IMR-90 (cell line): ENCODE results near the gene TEX101. TPM values are rescaled to one million over a fixed set of nuclear protein-coding genes. Genes with fewer than 3 reads are reported as not detected.

Experiments
- ATAC-seq: fragments of 200-7000 bp; cut with Tn5 transposase; 2 replicates; pipeline ENCODE4 v1.9.1; 2020; ENCODE audit warnings: low read depth, mild to moderate bottlenecking, moderate library complexity
- BruUV-seq: library from RNA; stranded (reverse); fragments of 400-500 nt; replicated peaks from 2 replicates; lab custom pipeline; 2021; lab: Mats Ljungman, UMichigan
- CTCF ChIA-PET: fragments of 300-600 bp; formaldehyde crosslinking; extraction: SDS; loops from one replicate; lab custom pipeline; 2021; ENCODE audit warnings: antibody characterized with exemption; lab: Yijun Ruan, JAX
- POLR2A ChIA-PET: fragments of 300-600 bp; sonication (Branson Sonifier 250); formaldehyde crosslinking; loops from one replicate; lab custom pipeline; 2022; ENCODE audit warnings: antibody characterized with exemption; ENCODE audit not compliant: unreplicated experiment; lab: Charles Lee
- DNase-seq: peaks from one replicate; pipeline ENCODE4 v3.0.0; 2013
- H2AFZ ChIP-seq: replicated peaks from 2 replicates; pipeline ENCODE3; 2013; ENCODE audit warnings: low read length, mild to moderate bottlenecking; ENCODE audit not compliant: poor library complexity
- H2AK5ac ChIP-seq: 2 replicates; pipeline ENCODE4 v1.6.1; 2013; ENCODE audit warnings: low read depth, low read length, inconsistent platforms
- H2AK9ac ChIP-seq: replicated peaks from 2 replicates; pipeline ENCODE3; 2013; ENCODE audit warnings: mild to moderate bottlenecking, low read depth, low read length, moderate library complexity; ENCODE audit not compliant: poor library complexity
- H2BK120ac ChIP-seq: 2 replicates; pipeline ENCODE4 v1.6.1; 2013; ENCODE audit warnings: low read depth, low read length, inconsistent platforms
- H2BK15ac ChIP-seq: 3 replicates; pipeline ENCODE4 v1.6.1; 2013; ENCODE audit warnings: low read depth, low read length, inconsistent platforms
- H2BK20ac ChIP-seq: 2 replicates; pipeline ENCODE4 v1.6.1; 2013; ENCODE audit warnings: low read depth, mild to moderate bottlenecking, inconsistent platforms, low read length, moderate library complexity
- H2BK5ac ChIP-seq: 2 replicates; pipeline ENCODE4 v1.6.1; 2013; ENCODE audit warnings: mild to moderate bottlenecking, low read depth, low read length, inconsistent platforms; ENCODE audit not compliant: poor library complexity, severe bottlenecking
- H3K14ac ChIP-seq: replicated peaks from 2 replicates; pipeline ENCODE4 v1.6.1; 2013; ENCODE audit warnings: low read depth, low read length, inconsistent platforms
- H3K18ac ChIP-seq: 2 replicates; pipeline ENCODE4 v1.6.1; 2013; ENCODE audit warnings: low read depth, low read length, control low read depth
- H3K23ac ChIP-seq: 2 replicates; pipeline ENCODE4 v1.6.1; 2013; ENCODE audit warnings: low read depth, low read length, inconsistent platforms
- H3K27ac ChIP-seq: 2 replicates; pipeline ENCODE4 v1.5.1; 2013; ENCODE audit warnings: mild to moderate bottlenecking, control low read depth, low read length; ENCODE audit not compliant: insufficient read depth
- H3K27me3 ChIP-seq: 2 replicates; pipeline ENCODE4 v1.6.1; 2013; ENCODE audit warnings: low read length; ENCODE audit not compliant: control insufficient read depth, insufficient read depth
- H3K36me3 ChIP-seq: 2 replicates; pipeline ENCODE4 v1.6.1; 2013; ENCODE audit warnings: low read length, mixed read lengths; ENCODE audit not compliant: control insufficient read depth, insufficient read depth
- H3K4ac ChIP-seq: 2 replicates; pipeline ENCODE4 v1.6.1; 2013; ENCODE audit warnings: low read depth, low read length, inconsistent platforms
- H3K4me1 ChIP-seq: 2 replicates; pipeline ENCODE4 v1.6.1; 2013; ENCODE audit warnings: low read length, mixed read lengths; ENCODE audit not compliant: control insufficient read depth, insufficient read depth
- H3K4me2 ChIP-seq: 2 replicates; pipeline ENCODE4 v1.6.1; 2013; ENCODE audit warnings: low read depth, mild to moderate bottlenecking, control low read depth, low read length, moderate library complexity
- H3K4me3 ChIP-seq: 2 replicates; pipeline ENCODE4 v1.5.1; 2013; ENCODE audit warnings: low read depth, mild to moderate bottlenecking, control low read depth, low read length, moderate library complexity; ENCODE audit not compliant: insufficient read depth
- H3K56ac ChIP-seq: 2 replicates; pipeline ENCODE4 v1.6.1; 2013; ENCODE audit warnings: low read length, inconsistent platforms; ENCODE audit not compliant: insufficient read depth; ENCODE audit errors: extremely low read depth
- H3K79me1 ChIP-seq, 2 experiments: 2 replicates each; pipeline ENCODE4 v1.6.1; 2013; ENCODE audit warnings: low read length in 2 of 2, inconsistent platforms in 1 of 2, low read depth in 1 of 2
- H3K9ac ChIP-seq: 2 replicates; pipeline ENCODE4 v1.6.1; 2013; ENCODE audit warnings: low read depth, low read length, control low read depth
- H3K9me1 ChIP-seq: 2 replicates; pipeline ENCODE4 v1.6.1; 2013; ENCODE audit warnings: low read length, inconsistent platforms; ENCODE audit not compliant: insufficient read depth
- H3K9me3 ChIP-seq: 2 replicates; pipeline ENCODE4 v1.6.1; 2013; ENCODE audit warnings: low read length; ENCODE audit not compliant: control insufficient read depth, insufficient read depth
- H4K20me1 ChIP-seq: 2 replicates; pipeline ENCODE4 v1.6.1; 2013; ENCODE audit warnings: low read length, inconsistent platforms; ENCODE audit not compliant: insufficient read depth
- H4K5ac ChIP-seq: 2 replicates; pipeline ENCODE4 v1.6.1; 2013; ENCODE audit warnings: mild to moderate bottlenecking, low read depth, low read length, control low read depth
- H4K8ac ChIP-seq, 2 experiments: 2 replicates each; pipeline ENCODE4 v1.6.1; 2013; ENCODE audit warnings: low read depth in 2 of 2, low read length in 2 of 2, control low read depth in 1 of 2, inconsistent platforms in 1 of 2
- H4K91ac ChIP-seq: 2 replicates; pipeline ENCODE4 v1.6.1; 2013; ENCODE audit warnings: low read depth, low read length, inconsistent platforms; ENCODE audit not compliant: insufficient read depth
- ELK1 ChIP-seq: fragments of 150-350 bp; IDR thresholded peaks from 2 replicates; pipeline ENCODE4 v1.6.1; 2016; ENCODE audit warnings: low read depth, mild to moderate bottlenecking, low read length, moderate library complexity, borderline replicate concordance
- RAD21 ChIP-seq: IDR thresholded peaks from 2 replicates; pipeline ENCODE4 v1.6.1; 2012; ENCODE audit warnings: low read length, improper control_type of control experiment
- SMC3 ChIP-seq: fragments of 150-350 bp; IDR thresholded peaks from 2 replicates; pipeline ENCODE4 v1.6.1; 2016; ENCODE audit warnings: low read depth, mild to moderate bottlenecking, antibody characterized with exemption, low read length, moderate library complexity
- WGBS, 2 experiments: methylation state at CpG; one replicate each; pipeline versions ENCODE4 v1.1.5 to v1.1.7; 2013; ENCODE audit warnings: missing lambda C conversion rate in 2 of 2; ENCODE audit not compliant: insufficient read length in 1 of 2; ENCODE audit errors: extremely low coverage in 2 of 2; 5-methylcytosine and 5-hydroxymethylcytosine counted together
- dilution Hi-C: fragments of 300-500 bp; cut with HindIII; formaldehyde crosslinking; loops from one replicate; pipeline ENCODE4 v1.14.3; 2018; ENCODE audit warnings: low sequenced_read_pairs; ENCODE audit not compliant: unreplicated experiment
- in situ Hi-C: fragments of 300-500 bp; cut with MboI; formaldehyde crosslinking; loops from 3 replicates; pipeline ENCODE4 v1.14.3; 2019; ENCODE audit warnings: low sequenced_read_pairs, inconsistent platforms, mixed read lengths
- intact Hi-C: fragments of 100-400 bp; cut with micrococcal nuclease; formaldehyde crosslinking; loops from 2 replicates; pipeline ENCODE4 v1.10.0; 2022
- polyA plus RNA-seq, 3 experiments: library from polyadenylated mRNA; depleted of rRNA; stranded (reverse); fragments of >200 nt; gene quantifications; 2 replicates each; pipeline ENCODE4 v1.2.3, GENCODE V29; 2012; ENCODE audit warnings: low replicate concordance in 1 of 3
- total RNA-seq: library from RNA; depleted of rRNA; stranded (reverse); fragments of >200 nt; gene quantifications from 2 replicates; pipeline ENCODE4 v1.2.3, GENCODE V29; 2012
- TF ChIP-seq, protein P1 (sequence below): conservative IDR thresholded peaks from 2 replicates; pipeline ENCODE4 v1.5.1; 2012; ENCODE audit warnings: mild to moderate bottlenecking, low read depth, low read length, improper control_type of control experiment

The TEX101 gene
- total and polyA plus RNA-seq, 2 of the 4 experiments (the other 2 are of a cell fraction), result not detected

DNA sequence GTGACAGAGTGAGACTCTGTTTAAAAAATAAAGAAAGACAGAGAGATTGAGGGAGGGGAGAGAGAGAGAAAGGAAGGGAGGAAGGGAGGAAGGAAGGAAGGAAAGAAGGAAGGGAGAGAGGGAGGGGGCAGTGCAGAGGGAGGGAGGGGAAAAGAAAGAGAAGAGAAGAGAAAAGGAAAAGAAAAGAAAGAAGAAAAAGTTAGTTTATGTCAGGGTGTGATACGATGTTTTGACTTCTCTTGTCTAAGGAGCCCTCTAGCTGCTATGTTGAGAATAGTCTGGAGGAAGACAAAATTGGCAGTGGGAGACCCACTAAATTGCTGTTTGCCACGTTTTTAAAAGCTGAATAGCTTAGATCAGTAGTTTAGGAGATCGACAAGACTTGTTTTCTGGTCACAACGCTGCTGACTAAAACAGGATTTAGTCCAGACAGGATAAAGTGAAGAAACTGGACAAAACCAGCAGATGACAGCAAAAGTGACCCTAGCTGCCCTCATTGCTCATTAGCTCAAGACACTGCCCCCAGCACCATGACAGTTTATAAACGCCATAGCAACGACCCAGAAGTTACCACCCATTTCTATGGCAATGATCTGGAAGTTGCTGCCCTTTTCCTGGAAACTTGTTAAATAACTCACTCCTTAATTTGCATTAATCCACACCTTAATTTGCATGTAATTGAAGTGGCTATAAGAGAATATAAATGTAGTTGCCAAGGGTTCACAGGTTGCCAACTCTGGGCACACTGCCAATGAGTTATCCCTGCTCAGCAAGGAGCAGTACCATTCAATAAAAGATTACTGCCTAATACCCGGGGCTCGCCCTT lies 11.1 kb downstream of the TEX101 start:
- no peaks in the 10 kb centered on the region for H3K9me1 ChIP-seq
- no peaks in the 10 kb centered on the region for H3K36me3 ChIP-seq
- H3K27ac ChIP-seq, result no peak overlapping the region
- no peaks in the 10 kb centered on the region for H4K20me1 ChIP-seq
- H2BK5ac ChIP-seq, result no peak overlapping the region
- no peak overlapping the region for H3K56ac ChIP-seq
- no peaks in the 10 kb centered on the region for H3K4me1 ChIP-seq
- no peak overlapping the region for H4K91ac ChIP-seq
- no peak overlapping the region for H3K4ac ChIP-seq
- CTCF ChIA-PET, result interaction anchor here (0.5 to 1.7 kb wide), 8 partner anchors 9 to 329 kb away, joined by 3 to 6 read pairs (median 3); no protein-coding TSS in a partner anchor
- no peak overlapping the region for H4K5ac ChIP-seq
- no TSS peak for BruUV-seq
- in situ Hi-C loops, result loop anchor here (10.0 kb wide), 1 partner anchor 321 kb away; no protein-coding TSS in a partner anchor
- no peak overlapping the region for H2AFZ ChIP-seq
- H2AK5ac ChIP-seq, result no peak overlapping the region
- H4K8ac ChIP-seq, result no peak overlapping the region; a peak in 1 of 4 replicates
- ATAC-seq (peak; percentile 79), DNase-seq (peak; percentile 18)
- no peaks in the 10 kb centered on the region for H3K9me3 ChIP-seq
- no peak overlapping the region for H3K18ac ChIP-seq
- H3K79me1 ChIP-seq, result no peaks in the 10 kb centered on the region
- no peak overlapping the region for H3K9ac ChIP-seq
- H3K4me2 ChIP-seq, result no peak overlapping the region
- no peak overlapping the region for H3K14ac ChIP-seq
- no peak overlapping the region for H2BK15ac ChIP-seq
- intact Hi-C loops, result loop anchor here (2.0 to 10.0 kb wide), 2 partner anchors 151 to 321 kb away; no protein-coding TSS in a partner anchor
- dilution Hi-C loops, result no loop called here
- 8% methylated on average over 6 of the region's 8 CpGs; no CpG with 5 or more reads in 1 of the 2 experiments for WGBS, 2 experiments
- TF ChIP-seq SMC3 (no peak), ELK1 (no peak), RAD21 (peak; percentile 42)
- TF ChIP-seq, protein P1, sequence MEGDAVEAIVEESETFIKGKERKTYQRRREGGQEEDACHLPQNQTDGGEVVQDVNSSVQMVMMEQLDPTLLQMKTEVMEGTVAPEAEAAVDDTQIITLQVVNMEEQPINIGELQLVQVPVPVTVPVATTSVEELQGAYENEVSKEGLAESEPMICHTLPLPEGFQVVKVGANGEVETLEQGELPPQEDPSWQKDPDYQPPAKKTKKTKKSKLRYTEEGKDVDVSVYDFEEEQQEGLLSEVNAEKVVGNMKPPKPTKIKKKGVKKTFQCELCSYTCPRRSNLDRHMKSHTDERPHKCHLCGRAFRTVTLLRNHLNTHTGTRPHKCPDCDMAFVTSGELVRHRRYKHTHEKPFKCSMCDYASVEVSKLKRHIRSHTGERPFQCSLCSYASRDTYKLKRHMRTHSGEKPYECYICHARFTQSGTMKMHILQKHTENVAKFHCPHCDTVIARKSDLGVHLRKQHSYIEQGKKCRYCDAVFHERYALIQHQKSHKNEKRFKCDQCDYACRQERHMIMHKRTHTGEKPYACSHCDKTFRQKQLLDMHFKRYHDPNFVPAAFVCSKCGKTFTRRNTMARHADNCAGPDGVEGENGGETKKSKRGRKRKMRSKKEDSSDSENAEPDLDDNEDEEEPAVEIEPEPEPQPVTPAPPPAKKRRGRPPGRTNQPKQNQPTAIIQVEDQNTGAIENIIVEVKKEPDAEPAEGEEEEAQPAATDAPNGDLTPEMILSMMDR, result peak; percentile 51
- H3K27me3 ChIP-seq, result peaks cover 5% of the 10 kb centered on the region
- H2BK120ac ChIP-seq, result no peak overlapping the region
- H2BK20ac ChIP-seq, result no peak overlapping the region
- H3K4me3 ChIP-seq, result no peak overlapping the region
- POLR2A ChIA-PET, result interaction anchor here (0.6 kb wide), 1 partner anchor 776 kb away, joined by 3 read pairs; no protein-coding TSS in a partner anchor
- H3K23ac ChIP-seq, result no peak overlapping the region
- no peak overlapping the region for H2AK9ac ChIP-seq
